Left lobe of liver (tissue), 2 donors: ENCODE results near the gene IL12A. TPM values are rescaled to one million over a fixed set of nuclear protein-coding genes. Genes with fewer than 3 reads are reported as not detected.
A peak's percentile ranks its signal among the peaks of the same experiment; 100 is the strongest.

Experiments
- ATAC-seq: fragments of 200-7000 bp; cut with Tn5 transposase; one replicate; pipeline ENCODE4 v1.9.1; 2020; ENCODE audit warnings: mild to moderate bottlenecking, moderate library complexity
- DNase-seq: peaks from one replicate; pipeline ENCODE4 v3.0.0-alpha.2; 2020; ENCODE audit warnings: low spot score
- total RNA-seq: library from RNA; stranded (reverse); gene quantifications from one replicate; pipeline ENCODE4 v1.2.1, GENCODE V29; 2021
- donor health status: DM: no; HTN: no; CAD: no; lungs with moderate emphysema.
- donor health status: DM: no; HTN: yes; CAD: no.

The IL12A gene
- not detected for total RNA-seq

GRCh38 chr3:159988617-159989271 is at the start of gene IL12A:
Gene IL12A (plus strand): TSS chr3:159988835.
- DNase-seq = peak; percentile 76
- peak; percentile 95 for ATAC-seq

- ATAC-seq = no peak
- DNase-seq = no peak
Observed at GRCh38 chr3:159941038-159942000, 47.3 kb upstream of the IL12A start.

DNA sequence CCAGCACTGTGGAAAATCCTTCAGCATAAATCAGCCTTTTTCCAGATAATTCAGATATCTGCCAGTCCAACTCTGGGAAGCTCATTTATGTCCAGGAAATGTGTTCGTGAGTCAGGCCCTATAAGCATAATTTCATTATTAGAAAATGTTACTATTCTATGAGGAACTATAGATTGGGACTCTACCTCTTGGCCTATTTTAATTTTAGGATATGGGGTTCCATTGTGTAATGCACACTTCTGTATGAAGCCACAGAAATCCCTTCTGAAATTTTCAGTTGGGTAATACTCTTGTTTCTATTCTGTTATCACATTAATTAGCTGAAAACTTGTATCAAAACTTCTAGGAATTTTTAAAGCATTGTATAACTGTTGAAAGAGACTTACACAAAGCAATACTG is 43.9 kb upstream of the IL12A start:
- ATAC-seq = no peak
- DNase-seq = no peak

GRCh38 chr3:159945930-159946329 is 42.7 kb upstream of the IL12A start:
- DNase-seq (no peak), ATAC-seq (no peak)

DNA sequence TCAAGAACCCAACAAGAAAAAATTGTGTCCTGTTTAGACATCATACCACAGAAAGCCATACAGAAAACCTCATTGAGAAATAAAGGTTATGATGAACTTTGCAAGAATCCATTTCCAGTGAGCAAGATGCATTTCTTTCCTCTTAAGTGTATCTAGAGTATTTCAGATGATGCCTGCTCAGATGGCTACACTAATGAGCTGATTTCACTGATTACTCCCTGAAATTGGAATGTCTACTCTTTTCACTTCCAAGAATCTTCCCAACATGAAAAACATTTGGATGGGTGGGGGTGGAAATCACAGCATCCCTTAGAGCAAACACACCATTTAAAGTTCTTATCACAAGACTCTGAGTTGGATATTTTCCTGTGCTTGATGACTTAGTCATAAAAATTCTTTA is 41.4 kb upstream of the IL12A start:
- DNase-seq = no peak
- no peak for ATAC-seq

DNA sequence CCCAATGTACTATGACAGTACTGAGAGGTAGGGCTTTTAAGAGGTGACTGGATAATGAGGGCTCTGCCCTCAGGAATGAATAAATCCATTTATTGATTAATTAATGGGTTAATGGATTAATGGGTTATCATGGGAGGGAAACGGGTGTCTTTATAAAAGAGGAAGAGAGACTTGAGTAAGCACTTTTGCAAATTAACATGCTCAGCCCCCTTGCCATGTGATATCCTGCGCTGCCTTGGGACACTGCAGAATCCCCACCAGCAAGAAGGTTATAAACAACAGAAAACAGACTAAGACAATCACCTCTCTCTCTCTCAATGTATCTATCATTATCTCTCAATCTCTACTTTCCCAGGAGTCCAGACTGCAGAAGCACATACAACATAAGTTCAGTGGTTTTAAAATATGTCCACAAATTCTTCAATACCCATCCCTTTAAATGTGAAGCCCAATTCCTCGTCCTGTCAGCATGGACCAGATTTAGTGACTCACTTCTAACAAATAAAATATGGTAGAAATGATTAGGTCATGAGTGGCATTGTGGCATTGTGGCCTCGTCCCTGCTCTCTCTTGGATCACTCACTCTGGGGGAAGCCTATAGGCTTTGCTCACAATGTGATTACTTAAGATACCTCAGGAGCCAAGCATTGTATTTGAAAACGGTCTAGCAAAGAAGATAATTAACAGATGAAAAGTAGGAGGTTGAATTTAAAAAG is 40.0 kb upstream of the IL12A start:
- DNase-seq (no peak), ATAC-seq (no peak)

DNA sequence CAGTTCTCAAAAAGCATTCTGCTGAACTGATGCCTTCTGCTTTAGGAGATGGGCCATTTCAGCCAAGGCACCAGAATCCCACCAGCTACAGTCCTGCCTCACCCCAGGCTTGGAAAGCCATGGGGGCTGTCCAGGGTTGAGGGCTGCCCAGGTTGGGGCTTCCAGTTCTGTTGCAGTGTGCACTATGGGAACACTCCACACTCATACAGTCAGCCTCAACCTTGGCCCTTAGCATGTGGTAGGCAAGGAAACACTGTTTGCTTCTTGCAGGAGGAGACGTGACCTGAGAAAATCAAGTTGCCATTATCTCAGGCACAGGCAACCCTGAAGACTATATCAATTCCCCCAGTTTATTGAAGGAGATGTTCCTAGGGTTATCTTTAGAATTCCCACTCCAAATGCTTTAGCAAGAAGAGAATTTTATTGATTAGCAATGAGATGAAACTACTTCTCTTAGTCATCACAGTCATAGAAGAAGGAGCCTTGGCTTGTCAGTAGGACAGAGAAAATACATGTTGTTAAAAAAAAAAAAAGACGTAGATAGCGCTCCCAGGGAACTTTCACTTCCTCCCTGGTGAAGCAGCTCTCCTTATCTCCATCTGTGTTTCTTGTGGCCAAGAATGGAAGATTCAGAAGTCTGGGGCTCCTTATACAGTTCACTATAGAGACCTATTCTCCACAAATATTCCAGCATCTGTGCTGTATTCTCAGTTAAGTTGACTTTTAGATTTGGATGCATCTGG is 38.3 kb upstream of the IL12A start:
- DNase-seq (no peak), ATAC-seq (no peak)

DNA sequence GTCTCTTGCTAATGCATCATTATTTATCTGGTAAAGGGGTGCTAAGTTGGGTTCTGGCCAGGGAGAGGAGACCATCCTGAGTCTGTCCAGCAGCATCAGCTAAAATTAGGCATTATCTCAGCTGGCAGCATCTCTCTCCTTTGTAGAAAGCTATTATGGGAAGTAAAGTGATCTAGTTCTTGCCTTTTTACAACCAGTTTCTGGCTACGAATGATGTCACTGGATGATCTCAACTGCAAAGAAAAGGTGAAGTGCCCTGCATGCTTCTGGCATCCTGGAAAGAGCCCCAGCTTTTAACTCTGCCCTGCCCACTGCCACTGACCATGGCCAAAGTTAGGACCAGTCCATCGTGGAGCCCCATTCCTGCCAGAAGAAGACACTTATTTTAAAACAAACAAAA is 37.1 kb upstream of the IL12A start:
- no peak for DNase-seq
- no peak for ATAC-seq

GRCh38 chr3:159953325-159954085 is 35.1 kb upstream of the IL12A start:
- ATAC-seq = no peak
- no peak for DNase-seq

- DNase-seq (no peak), ATAC-seq (no peak)
Observed at GRCh38 chr3:159960188-159961148, 28.2 kb upstream of the IL12A start.

DNA sequence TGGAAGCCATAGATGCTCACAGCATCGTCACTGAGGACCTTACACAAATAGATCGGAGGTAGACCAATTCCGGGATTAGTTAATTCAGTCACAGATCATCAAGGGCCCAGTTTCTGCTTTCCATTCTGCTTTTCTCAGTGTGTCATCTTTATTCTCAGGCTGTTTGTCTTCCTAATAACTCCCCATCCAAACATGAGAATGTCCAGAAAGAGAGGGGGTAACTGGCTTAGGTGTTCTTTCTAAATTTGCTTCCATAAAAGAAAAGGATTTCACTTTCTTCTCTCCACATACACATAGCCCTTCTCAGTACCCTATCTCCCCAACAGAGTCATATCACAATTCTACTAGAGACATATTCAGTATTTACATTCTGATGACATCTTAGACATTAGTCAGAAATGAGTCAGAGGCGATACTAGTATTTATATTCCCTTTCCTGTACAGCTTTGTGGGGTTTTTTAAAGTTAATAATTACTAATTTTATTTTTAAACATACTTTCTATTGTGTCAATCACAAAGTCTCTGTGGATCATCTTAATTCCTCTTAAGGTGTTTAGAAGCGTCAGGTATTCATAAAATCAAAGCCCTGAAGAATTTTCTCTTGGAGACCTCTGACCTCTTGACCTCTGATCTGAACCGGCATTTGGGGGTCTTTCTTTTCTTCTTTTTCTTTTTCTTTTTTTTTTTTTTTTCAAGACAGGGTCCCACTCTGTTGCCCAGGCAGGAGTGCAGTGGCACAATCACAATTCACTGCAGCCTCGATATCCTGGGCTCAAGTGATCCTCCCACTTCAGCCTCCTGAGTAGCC is 24.3 kb upstream of the IL12A start:
- no peak for DNase-seq
- no peak for ATAC-seq

- ATAC-seq (no peak), DNase-seq (no peak)
Observed at GRCh38 chr3:159971311-159971710, 17.3 kb upstream of the IL12A start.

DNA sequence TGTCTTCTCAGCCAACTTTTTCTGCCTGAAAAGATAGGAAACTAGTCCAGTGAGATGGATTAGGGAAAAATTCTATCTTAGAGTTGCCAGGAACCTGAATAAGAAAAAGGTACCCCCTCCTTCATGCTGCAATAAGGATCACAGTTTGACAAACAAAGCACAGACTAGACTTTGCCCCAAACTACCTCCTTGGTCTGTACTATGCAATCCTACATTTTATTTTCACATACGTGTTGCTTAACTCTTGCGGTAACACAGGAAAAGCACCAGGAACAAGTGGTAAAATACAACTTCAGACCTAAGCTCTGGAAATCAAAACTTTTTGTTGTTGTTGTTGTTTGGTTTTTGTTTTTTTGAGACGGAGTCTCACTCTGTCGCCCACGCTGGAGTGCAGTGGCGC is 11.3 kb upstream of the IL12A start:
- DNase-seq (no peak), ATAC-seq (no peak)

DNA sequence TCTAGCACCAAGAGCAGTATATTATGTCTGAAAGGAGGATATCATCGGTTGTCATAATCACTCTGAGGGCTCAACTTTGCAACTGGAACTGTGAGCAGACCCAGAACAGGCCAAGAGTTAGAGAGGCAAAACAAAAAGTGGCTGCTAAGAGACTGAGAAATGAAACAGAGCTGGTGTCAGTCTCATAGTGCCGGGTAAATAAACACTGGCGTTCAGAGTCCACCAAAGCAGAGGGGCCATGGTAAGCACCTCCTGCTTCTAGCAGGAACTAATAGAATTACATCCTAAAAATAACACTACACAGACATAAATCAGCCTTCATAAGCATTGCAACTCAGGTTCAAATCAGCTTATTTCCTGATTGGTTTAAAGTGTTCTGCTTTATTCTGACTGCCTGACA is 10.3 kb upstream of the IL12A start:
- no peak for DNase-seq
- ATAC-seq = peak; percentile 59

GRCh38 chr3:159978918-159979703 is 9.5 kb upstream of the IL12A start:
- ATAC-seq = no peak

DNA sequence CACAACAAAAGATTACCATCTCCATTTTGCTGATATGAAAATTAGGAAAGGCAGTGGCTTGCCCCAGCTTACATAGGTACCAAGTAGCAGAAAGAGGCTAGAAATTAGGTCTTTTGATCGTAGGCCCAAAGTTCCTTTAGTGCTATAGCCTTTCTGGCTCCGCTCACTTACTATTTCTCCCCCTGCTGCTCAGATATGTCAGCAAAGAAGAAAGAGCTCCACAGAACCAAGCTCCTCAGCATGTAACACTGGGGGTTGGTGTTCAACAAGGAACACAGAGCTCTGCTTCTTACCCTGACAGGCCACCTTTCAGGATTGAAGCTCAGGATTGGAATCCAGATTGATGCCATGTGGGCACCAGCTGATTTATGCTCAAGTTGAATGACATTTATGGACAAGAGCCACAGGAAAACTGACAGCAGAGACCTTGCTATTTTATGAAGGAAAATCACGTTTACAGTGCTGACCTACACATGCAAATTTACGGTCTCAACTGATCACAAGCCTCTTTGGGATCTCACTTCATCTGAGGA is 6.1 kb upstream of the IL12A start:
- ATAC-seq (no peak), DNase-seq (no peak)

More at GRCh38 chr3:159978918-159979703, 9.5 kb upstream of the IL12A start:
- DNase-seq = no peak

DNA sequence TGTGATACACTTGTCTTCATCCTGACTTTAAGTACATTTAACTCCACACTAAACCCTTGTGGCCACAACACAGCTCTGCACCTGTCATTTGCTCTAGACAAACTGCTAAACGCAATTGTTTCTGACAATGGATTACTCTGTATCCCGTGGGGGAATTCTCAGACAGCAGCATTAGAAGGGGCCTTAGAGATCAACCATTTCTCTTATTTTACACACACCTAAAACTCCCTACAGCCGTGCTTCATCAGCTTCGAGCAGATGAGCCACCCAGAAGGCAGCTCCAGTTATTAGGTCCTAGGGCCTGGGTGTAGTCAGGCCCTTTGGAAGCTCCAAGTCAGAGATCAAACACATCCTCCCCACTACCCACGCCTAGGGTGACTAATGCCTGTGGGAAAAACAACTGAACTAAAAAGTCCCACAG is 1.3 kb upstream of the IL12A start:
- ATAC-seq (no peak), DNase-seq (no peak)
